A673 (cell line): ENCODE data around the gene PTGES. TPM values are rescaled to one million over a fixed set of nuclear protein-coding genes. Genes with fewer than 3 reads are reported as not detected.
"Not testable (repeated sequence)": the region's sequence is repeated elsewhere in the genome, so short reads cannot be mapped to it uniquely, and the experiment has no call there.

ENCODE experiments used
- BruUV-seq: library from RNA; stranded (reverse); fragments of 400-500 nt; replicated peaks from 2 replicates; lab custom pipeline; 2021; lab: Mats Ljungman, UMichigan
- CTCF ChIA-PET: fragments of 300-600 bp; sonication (Branson Sonifier 250); formaldehyde crosslinking; loops from one replicate; lab custom pipeline; 2022; ENCODE audit warnings: antibody characterized with exemption; lab: Charles Lee
- POLR2A ChIA-PET: fragments of 300-600 bp; sonication (Branson Sonifier 250); formaldehyde crosslinking; loops from one replicate; lab custom pipeline; 2022; ENCODE audit warnings: antibody characterized with exemption; ENCODE audit not compliant: low non-redundant PET; lab: Charles Lee
- DNase-seq: peaks from one replicate; pipeline ENCODE4 v3.0.0-alpha.2; 2015; ENCODE audit warnings: low spot score
- H3K27ac ChIP-seq: fragments of 200-600 bp; sonication (generic); 2 replicates; pipeline ENCODE4 v1.5.1; 2016; ENCODE audit warnings: mixed run types, low read depth, mild to moderate bottlenecking, mixed read lengths, antibody characterized with exemption, low read length; ENCODE audit not compliant: poor library complexity, severe bottlenecking
- H3K27me3 ChIP-seq: fragments of 200-600 bp; sonication (generic); replicated peaks from 2 replicates; pipeline ENCODE4 v1.6.1; 2017; ENCODE audit warnings: mixed run types, low read depth, mild to moderate bottlenecking, mixed read lengths, antibody characterized with exemption, low read length; ENCODE audit not compliant: insufficient read depth, poor library complexity
- H3K36me3 ChIP-seq: fragments of 200-600 bp; sonication (generic); 2 replicates; pipeline ENCODE4 v1.6.1; 2016; ENCODE audit warnings: mixed run types, mild to moderate bottlenecking, mixed read lengths, antibody characterized with exemption, low read length; ENCODE audit not compliant: insufficient read depth, poor library complexity, severe bottlenecking
- H3K4me1 ChIP-seq: fragments of 200-600 bp; sonication (generic); 2 replicates; pipeline ENCODE4 v1.6.1; 2017; ENCODE audit warnings: mixed run types, mild to moderate bottlenecking, mixed read lengths, antibody characterized with exemption, low read length; ENCODE audit not compliant: insufficient read depth, poor library complexity, severe bottlenecking
- H3K4me3 ChIP-seq: fragments of 200-600 bp; sonication (generic); 2 replicates; pipeline ENCODE4 v1.5.1; 2016; ENCODE audit warnings: low read depth, mixed run types, mild to moderate bottlenecking, mixed read lengths, low read length; ENCODE audit not compliant: poor library complexity, severe bottlenecking
- H3K9me3 ChIP-seq: fragments of 200-600 bp; sonication (generic); 2 replicates; pipeline ENCODE4 v1.6.1; 2016; ENCODE audit warnings: mixed run types, low read depth, mild to moderate bottlenecking, mixed read lengths, antibody characterized with exemption, low read length; ENCODE audit not compliant: poor library complexity, severe bottlenecking
- CTCF ChIP-seq: fragments of 300-800, 200-600 bp; sonication (generic); conservative IDR thresholded peaks from 2 replicates; pipeline ENCODE4 v1.5.1; 2017; ENCODE audit warnings: low read depth, mild to moderate bottlenecking, antibody characterized with exemption, low read length, moderate library complexity, mixed read lengths
- EZH2 ChIP-seq: fragments of 200-600 bp; sonication (generic); IDR thresholded peaks from 2 replicates; pipeline ENCODE4 v1.6.1; 2017; ENCODE audit warnings: borderline replicate concordance, low read depth, mild to moderate bottlenecking, mixed read lengths, antibody characterized with exemption, low read length; ENCODE audit not compliant: poor library complexity, severe bottlenecking
- intact Hi-C: fragments of 100-400 bp; cut with micrococcal nuclease; formaldehyde crosslinking; loops from one replicate; pipeline ENCODE4 v1.10.0; 2022; ENCODE audit not compliant: unreplicated experiment
- total RNA-seq: library from RNA; stranded (reverse); gene quantifications from 2 replicates; pipeline ENCODE4 v1.2.3, GENCODE V29; 2021

Gene PTGES
- total RNA-seq, 1 experiment from 2014 or later: 0.80 TPM

- CTCF ChIA-PET: interaction anchor here (1.0 kb wide), 1 partner anchor 39 kb away, joined by 3 read pairs; no protein-coding TSS in a partner anchor
- peak; percentile 42 for DNase-seq
- Histone ChIP-seq H3K36me3 (no peaks in the 10 kb centered on the region), H3K27ac (no peak overlapping the region), H3K4me1 (no peaks in the 10 kb centered on the region), H3K27me3 (no peaks in the 10 kb centered on the region), H3K9me3 (no peaks in the 10 kb centered on the region), H3K4me3 (no peak overlapping the region)
- BruUV-seq: no TSS peak
- intact Hi-C loops: no loop called here
- POLR2A ChIA-PET: no interaction called here
- TF ChIP-seq CTCF (no peak), EZH2 (no peak)
Observed at GRCh38 chr9:129776938-129777768, 24.3 kb upstream of the PTGES start.

GRCh38 chr9:129776566-129776937 is 23.7 kb upstream of the PTGES start:
- Histone ChIP-seq H3K27me3 (no peaks in the 10 kb centered on the region), H3K9me3 (no peaks in the 10 kb centered on the region), H3K4me1 (no peaks in the 10 kb centered on the region), H3K27ac (no peak overlapping the region), H3K4me3 (no peak overlapping the region), H3K36me3 (no peaks in the 10 kb centered on the region)
- intact Hi-C loops: no loop called here
- CTCF ChIA-PET: interaction anchor here (1.0 kb wide), 1 partner anchor 39 kb away, joined by 3 read pairs; no protein-coding TSS in a partner anchor
- no TSS peak for BruUV-seq
- TF ChIP-seq CTCF (no peak), EZH2 (no peak)
- POLR2A ChIA-PET: interaction anchor here (0.5 kb wide), 1 partner anchor 15 kb away, joined by 10 read pairs; no protein-coding TSS in a partner anchor
- no peak for DNase-seq

- DNase-seq, H3K27ac ChIP-seq, H3K4me1 ChIP-seq, H3K4me3 ChIP-seq, H3K9me3 ChIP-seq, BruUV-seq, H3K36me3 ChIP-seq, H3K27me3 ChIP-seq, intact Hi-C loops: not testable (repeated sequence)
- CTCF ChIA-PET: interaction anchor here (0.5 kb wide), 1 partner anchor 34 kb away, joined by 3 read pairs; no protein-coding TSS in a partner anchor
- POLR2A ChIA-PET: interaction anchor here (0.5 kb wide), 1 partner anchor 14 kb away, joined by 10 read pairs; no protein-coding TSS in a partner anchor
Observed at GRCh38 chr9:129776096-129776495, 23.3 kb upstream of the PTGES start.
